ENCODE data around the gene SLC41A3. TPM values are rescaled to one million over a fixed set of nuclear protein-coding genes. Genes with fewer than 3 reads are reported as not detected.

SLC41A3 gene
- total RNA-seq, 1 donor from 2014 or later = 31.6 TPM

DNA sequence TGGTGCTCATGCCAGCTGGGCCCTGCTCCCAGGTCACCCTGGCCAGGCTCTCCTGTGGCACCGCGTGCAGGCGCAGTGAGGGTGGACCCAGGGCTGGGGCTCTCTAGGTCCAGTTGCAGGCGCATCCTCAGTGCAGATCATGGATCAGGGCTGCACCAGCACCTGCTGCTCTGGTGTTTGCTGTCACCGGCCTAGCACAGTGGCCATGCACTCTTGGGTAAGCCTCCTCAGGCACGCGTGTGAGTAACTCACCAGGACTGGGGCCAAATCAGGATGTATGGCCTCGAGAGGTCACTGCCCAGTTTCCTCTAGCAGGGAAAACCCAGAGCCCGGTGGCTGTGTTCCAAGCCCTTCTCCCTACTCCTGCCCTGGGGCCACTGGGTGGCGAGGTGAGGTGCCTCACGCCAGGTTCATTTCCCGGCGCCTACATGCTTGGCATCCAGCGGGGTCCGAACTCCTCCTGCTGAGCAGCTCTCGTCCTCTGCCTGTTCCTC lies 45.5 kb upstream of the SLC41A3 start:
- Histone ChIP-seq H3K4me2 (ENCODE audit: low read length) (no peak overlapping the region), H3K4me3 (ENCODE audit: insufficient read depth, low read depth, low read length) (no peak overlapping the region), H3K36me3 (ENCODE audit: insufficient read depth, low read length) (no peaks in the 10 kb centered on the region), H3K4me1 (ENCODE audit: insufficient read depth, low read length) (no peaks in the 10 kb centered on the region), H3K27me3 (ENCODE audit: insufficient read depth, low read length) (peaks cover 2% of the 10 kb centered on the region), H3K79me2 (ENCODE audit: insufficient read depth, low read length) (no peaks in the 10 kb centered on the region), H3K9me3 (ENCODE audit: insufficient read depth, low read depth, low read length) (no peaks in the 10 kb centered on the region), H3K9ac (ENCODE audit: low read length) (no peak overlapping the region), H4K20me1 (ENCODE audit: insufficient read depth, low read length) (no peaks in the 10 kb centered on the region), H3K27ac (ENCODE audit: low read depth, low read length) (no peak overlapping the region), H2AFZ (ENCODE audit: low read depth, low read length) (no peak overlapping the region)
- TF ChIP-seq CTCF (IDR thresholded peaks at IDR 0.05; ENCODE audit: insufficient read depth, low read depth, low read length) (no peak), EZH2 (IDR thresholded peaks at IDR 0.05; ENCODE audit: insufficient read depth, low read length) (no peak)
- H3K9me3 Mint-ChIP-seq (ENCODE audit: unreplicated experiment) = peaks cover 2% of the 10 kb centered on the region
- H3K36me3 Mint-ChIP-seq (ENCODE audit: low read depth, unreplicated experiment) = no peaks in the 10 kb centered on the region
- H3K27ac Mint-ChIP-seq (ENCODE audit: unreplicated experiment) = no peak overlapping the region
- FAIRE-seq = no peak
- no peak overlapping the region for H3K4me3 Mint-ChIP-seq (ENCODE audit: unreplicated experiment)
- no peaks in the 10 kb centered on the region for H3K4me1 Mint-ChIP-seq (ENCODE audit: low read depth, unreplicated experiment)
- no peak for DNase-seq (ENCODE audit: low read depth)
- peaks cover 43% of the 10 kb centered on the region for H3K27me3 Mint-ChIP-seq (ENCODE audit: low read depth, unreplicated experiment)

DNA sequence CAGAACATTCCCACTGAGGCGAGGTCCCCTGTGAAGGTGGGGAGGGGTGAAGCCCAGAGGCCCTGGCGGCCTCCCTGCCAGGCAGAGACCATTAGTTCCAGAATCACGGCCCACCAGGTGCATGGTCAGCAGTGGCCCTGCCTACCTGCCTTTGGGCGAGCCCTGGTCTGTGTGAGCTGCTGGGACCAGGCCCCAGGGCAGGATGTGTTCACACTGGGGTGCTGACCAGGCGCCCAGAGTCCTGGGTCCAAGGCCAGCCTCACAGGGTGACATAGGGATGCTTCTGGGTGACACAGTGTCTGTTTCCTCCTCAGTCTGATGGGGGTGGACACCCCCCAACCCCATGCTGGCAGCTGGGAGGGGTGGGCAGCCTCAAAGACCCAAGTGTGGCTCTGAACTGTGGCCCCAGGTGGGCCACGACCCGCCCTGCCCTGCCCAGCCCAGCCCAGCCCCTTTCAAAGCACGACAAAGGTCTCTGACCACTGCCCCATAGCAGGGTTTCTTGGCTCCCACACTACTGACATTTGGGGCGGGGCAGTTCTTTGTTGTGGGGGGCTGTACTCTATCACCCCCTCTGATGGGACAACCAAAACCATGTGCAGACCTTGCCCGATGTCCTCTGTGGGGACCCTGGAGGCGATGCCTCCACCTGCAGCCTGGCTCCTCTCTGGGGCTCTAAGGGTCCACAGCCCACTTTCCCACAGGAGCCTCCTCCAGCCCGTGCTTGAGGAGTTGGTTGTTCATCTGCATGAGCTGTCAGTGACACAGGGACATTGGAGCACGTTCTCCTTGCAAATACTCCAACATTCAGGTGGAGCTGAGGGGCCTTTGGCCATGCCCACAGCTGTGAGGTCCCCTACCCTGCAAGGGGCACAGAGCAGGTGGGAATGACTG lies 44.8 kb upstream of the SLC41A3 start:
- H3K79me2 ChIP-seq (ENCODE audit: insufficient read depth, low read length) = no peaks in the 10 kb centered on the region
- H3K27me3 ChIP-seq (ENCODE audit: insufficient read depth, low read length) = peaks cover 2% of the 10 kb centered on the region
- Mint-ChIP-seq H3K4me1 (ENCODE audit: low read depth, unreplicated experiment) (no peaks in the 10 kb centered on the region), H3K4me3 (ENCODE audit: unreplicated experiment) (no peak overlapping the region), H3K9me3 (ENCODE audit: unreplicated experiment) (peaks cover 2% of the 10 kb centered on the region), H3K36me3 (ENCODE audit: low read depth, unreplicated experiment) (no peaks in the 10 kb centered on the region), H3K27me3 (ENCODE audit: low read depth, unreplicated experiment) (peaks cover 40% of the 10 kb centered on the region), H3K27ac (ENCODE audit: unreplicated experiment) (no peak overlapping the region)
- H3K4me2 ChIP-seq (ENCODE audit: low read length) = no peak overlapping the region
- H3K4me3 ChIP-seq (ENCODE audit: insufficient read depth, low read depth, low read length) = no peak overlapping the region
- no peaks in the 10 kb centered on the region for H4K20me1 ChIP-seq (ENCODE audit: insufficient read depth, low read length)
- FAIRE-seq = no peak
- H3K9ac ChIP-seq (ENCODE audit: low read length) = no peak overlapping the region
- no peak overlapping the region for H2AFZ ChIP-seq (ENCODE audit: low read depth, low read length)
- DNase-seq (ENCODE audit: low read depth) = no peak
- no peak overlapping the region for H3K27ac ChIP-seq (ENCODE audit: low read depth, low read length)
- no peaks in the 10 kb centered on the region for H3K4me1 ChIP-seq (ENCODE audit: insufficient read depth, low read length)
- TF ChIP-seq CTCF (IDR thresholded peaks at IDR 0.05; ENCODE audit: insufficient read depth, low read depth, low read length) (no peak), EZH2 (IDR thresholded peaks at IDR 0.05; ENCODE audit: insufficient read depth, low read length) (no peak)
- no peaks in the 10 kb centered on the region for H3K9me3 ChIP-seq (ENCODE audit: insufficient read depth, low read depth, low read length)
- H3K36me3 ChIP-seq (ENCODE audit: insufficient read depth, low read length) = no peaks in the 10 kb centered on the region

DNA sequence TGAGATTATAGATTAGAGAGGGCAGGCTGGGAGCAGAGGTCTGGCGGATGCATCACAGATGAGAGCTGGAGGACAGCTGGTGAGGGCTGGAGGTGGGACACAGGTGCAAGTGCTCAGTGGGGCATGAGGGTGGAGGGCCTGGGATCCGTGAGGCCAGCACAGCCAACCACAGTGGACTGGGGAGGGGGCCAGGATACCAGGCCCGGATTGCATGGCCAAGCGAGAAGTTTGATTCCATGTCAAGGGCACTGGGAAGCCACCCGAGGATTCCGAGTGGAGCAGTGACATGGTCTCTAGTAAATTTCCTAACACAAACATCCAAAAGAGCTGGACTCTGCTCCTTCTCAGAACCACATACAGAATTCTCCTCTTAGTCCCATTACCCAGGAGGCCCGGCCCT lies 44.0 kb upstream of the SLC41A3 start:
- Mint-ChIP-seq H3K9me3 (ENCODE audit: unreplicated experiment) (peaks cover 2% of the 10 kb centered on the region), H3K4me1 (ENCODE audit: low read depth, unreplicated experiment) (no peaks in the 10 kb centered on the region), H3K36me3 (ENCODE audit: low read depth, unreplicated experiment) (no peaks in the 10 kb centered on the region), H3K4me3 (ENCODE audit: unreplicated experiment) (no peak overlapping the region), H3K27me3 (ENCODE audit: low read depth, unreplicated experiment) (peaks cover 32% of the 10 kb centered on the region), H3K27ac (ENCODE audit: unreplicated experiment) (no peak overlapping the region)
- no peak for DNase-seq (ENCODE audit: low read depth)
- TF ChIP-seq CTCF (IDR thresholded peaks at IDR 0.05; ENCODE audit: insufficient read depth, low read depth, low read length) (no peak), EZH2 (IDR thresholded peaks at IDR 0.05; ENCODE audit: insufficient read depth, low read length) (no peak)
- no peak for FAIRE-seq
- H3K9me3 ChIP-seq (ENCODE audit: insufficient read depth, low read depth, low read length) = no peaks in the 10 kb centered on the region
- H3K4me2 ChIP-seq (ENCODE audit: low read length) = no peak overlapping the region
- no peak overlapping the region for H3K27ac ChIP-seq (ENCODE audit: low read depth, low read length)
- no peak overlapping the region for H3K9ac ChIP-seq (ENCODE audit: low read length)
- no peak overlapping the region for H3K4me3 ChIP-seq (ENCODE audit: insufficient read depth, low read depth, low read length)
- H3K4me1 ChIP-seq (ENCODE audit: insufficient read depth, low read length) = no peaks in the 10 kb centered on the region
- no peaks in the 10 kb centered on the region for H3K36me3 ChIP-seq (ENCODE audit: insufficient read depth, low read length)
- no peaks in the 10 kb centered on the region for H4K20me1 ChIP-seq (ENCODE audit: insufficient read depth, low read length)
- H2AFZ ChIP-seq (ENCODE audit: low read depth, low read length) = no peak overlapping the region
- H3K27me3 ChIP-seq (ENCODE audit: insufficient read depth, low read length) = peaks cover 2% of the 10 kb centered on the region
- H3K79me2 ChIP-seq (ENCODE audit: insufficient read depth, low read length) = no peaks in the 10 kb centered on the region
